Measurements from ENCODE around the gene C1QTNF8.

C1QTNF8 gene

GRCh38 chr16:1109648-1110047, 13.6 kb upstream of the C1QTNF8 start:
- no peak for DNase-seq (ENCODE audit: low read depth, low spot score)

GRCh38 chr16:1108299-1109252, 12.5 kb upstream of the C1QTNF8 start:
- no peak for DNase-seq (ENCODE audit: low read depth, low spot score)

- DNase-seq (ENCODE audit: low read depth, low spot score) = no peak
Measured at GRCh38 chr16:1107731-1108130, 11.7 kb upstream of the C1QTNF8 start.

GRCh38 chr16:1107141-1107540, 11.1 kb upstream of the C1QTNF8 start:
- DNase-seq (ENCODE audit: low read depth, low spot score) = no peak

- no peak for DNase-seq (ENCODE audit: low read depth, low spot score)
Measured at GRCh38 chr16:1106659-1107058, 10.6 kb upstream of the C1QTNF8 start.

GRCh38 chr16:1105888-1106620, 10.0 kb upstream of the C1QTNF8 start:
- no peak for DNase-seq (ENCODE audit: low read depth, low spot score)

- no peak for DNase-seq (ENCODE audit: low read depth, low spot score)
Measured at GRCh38 chr16:1103636-1103980, 7.6 kb upstream of the C1QTNF8 start.

- DNase-seq (ENCODE audit: low read depth, low spot score) = peak; percentile 35
Measured at GRCh38 chr16:1102921-1103635, 7.0 kb upstream of the C1QTNF8 start.

- DNase-seq (ENCODE audit: low read depth, low spot score) = no peak
Measured at GRCh38 chr16:1102333-1102700, 6.3 kb upstream of the C1QTNF8 start.

- no peak for DNase-seq (ENCODE audit: low read depth, low spot score)
Measured at GRCh38 chr16:1101573-1102332, 5.7 kb upstream of the C1QTNF8 start.

GRCh38 chr16:1101133-1101532, 5.1 kb upstream of the C1QTNF8 start:
- DNase-seq (ENCODE audit: low read depth, low spot score) = no peak

- DNase-seq (ENCODE audit: low read depth, low spot score) = no peak
Measured at GRCh38 chr16:1100084-1100800, 4.2 kb upstream of the C1QTNF8 start.

GRCh38 chr16:1099189-1100083, 3.4 kb upstream of the C1QTNF8 start:
- DNase-seq (ENCODE audit: low read depth, low spot score) = no peak

GRCh38 chr16:1098266-1098991, 2.4 kb upstream of the C1QTNF8 start:
- no peak for DNase-seq (ENCODE audit: low read depth, low spot score)

- DNase-seq (ENCODE audit: low read depth, low spot score) = no peak
Measured at GRCh38 chr16:1097800-1098199, 1.8 kb upstream of the C1QTNF8 start.

GRCh38 chr16:1097156-1097555, 1.1 kb upstream of the C1QTNF8 start:
- no peak for DNase-seq (ENCODE audit: low read depth, low spot score)

- DNase-seq (ENCODE audit: low read depth, low spot score) = no peak
Measured at GRCh38 chr16:1095450-1096168, 435 bp downstream of the C1QTNF8 start.

- no peak for DNase-seq (ENCODE audit: low read depth, low spot score)
Measured at GRCh38 chr16:1094601-1095449, 1.2 kb downstream of the C1QTNF8 start.
